Effector CD4-positive, alpha-beta T cell (primary cell): Measurements from ENCODE around the gene GPR82.
"Not testable (repeated sequence)": the region's sequence is repeated elsewhere in the genome, so short reads cannot be mapped to it uniquely, and the experiment has no call there.

Experiments used
- DNase-seq: peaks from one replicate; pipeline ENCODE4 v3.0.0-alpha.2; 2020

The GPR82 gene

DNA sequence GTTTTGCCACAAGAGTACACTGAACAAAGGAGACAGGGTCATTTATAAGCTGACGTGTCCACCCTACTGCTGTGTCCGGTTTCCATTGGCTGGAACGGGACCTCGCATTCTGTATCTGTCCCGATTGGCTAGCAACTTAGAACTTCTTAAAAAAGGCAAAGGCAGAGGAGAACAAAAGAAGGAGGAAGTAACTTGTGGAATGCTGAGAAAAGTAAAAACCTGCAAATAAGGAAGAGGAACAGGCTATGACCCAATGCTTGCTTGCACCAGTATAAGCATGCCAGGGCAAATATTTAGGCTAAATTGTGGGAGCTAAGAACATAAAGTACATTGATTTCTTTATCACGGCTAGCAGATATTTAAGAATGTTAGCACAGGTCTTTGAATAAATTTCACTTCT lies 4.4 kb upstream of the GPR82 start:
- not testable (repeated sequence) for DNase-seq

DNA sequence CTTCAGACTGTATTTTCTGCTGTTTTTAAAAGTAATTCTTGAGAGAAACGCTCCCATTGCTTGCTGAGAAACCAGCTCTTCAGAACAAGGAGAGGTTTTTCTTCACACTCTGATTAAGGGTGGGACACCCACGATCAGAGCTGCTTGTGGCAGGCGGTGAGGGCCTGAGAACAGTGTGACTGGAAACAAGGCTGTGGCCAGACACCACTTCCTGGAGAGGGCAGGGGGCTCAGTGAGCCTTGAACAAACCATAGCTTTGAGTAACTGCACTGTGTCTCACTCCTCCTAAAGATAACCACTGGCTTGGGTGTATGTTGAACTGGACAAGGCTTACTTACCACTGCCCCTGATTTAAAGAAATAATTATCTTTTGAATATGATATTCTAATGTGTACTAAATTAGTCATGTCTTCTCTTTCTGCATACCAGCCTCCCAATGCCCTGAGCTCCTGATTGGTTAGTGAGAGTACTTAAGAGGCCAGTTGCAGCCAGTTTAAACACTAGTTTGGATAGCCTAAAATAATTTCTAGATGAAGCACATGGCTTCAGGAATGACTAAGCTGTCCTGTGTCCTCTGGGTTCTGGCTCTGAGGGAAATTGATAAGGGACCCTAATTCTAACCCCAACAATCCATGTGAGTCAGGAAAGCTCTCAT lies 3.7 kb upstream of the GPR82 start:
- DNase-seq = no peak

GRCh38 chrX:41721590-41721989 lies 2.4 kb upstream of the GPR82 start:
- no peak for DNase-seq

DNA sequence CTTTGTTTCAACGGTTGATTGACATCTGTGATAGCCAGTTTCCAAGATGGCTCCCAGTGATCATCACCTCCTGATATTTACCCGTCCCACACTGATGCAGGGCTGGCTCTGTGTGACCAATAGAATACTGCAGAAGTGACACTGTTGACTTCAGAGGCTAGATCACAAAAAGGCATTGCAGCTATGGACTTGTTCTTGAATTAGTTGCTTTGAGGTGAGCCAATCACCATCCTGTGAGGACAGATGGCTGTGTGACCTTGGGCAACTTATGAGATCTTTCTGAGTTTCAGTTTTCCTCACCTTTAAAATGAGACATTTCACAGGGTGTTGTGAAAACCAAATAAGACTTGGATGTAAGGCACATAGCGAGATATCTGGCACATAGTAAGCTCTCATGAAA lies 1.8 kb upstream of the GPR82 start:
- no peak for DNase-seq

DNA sequence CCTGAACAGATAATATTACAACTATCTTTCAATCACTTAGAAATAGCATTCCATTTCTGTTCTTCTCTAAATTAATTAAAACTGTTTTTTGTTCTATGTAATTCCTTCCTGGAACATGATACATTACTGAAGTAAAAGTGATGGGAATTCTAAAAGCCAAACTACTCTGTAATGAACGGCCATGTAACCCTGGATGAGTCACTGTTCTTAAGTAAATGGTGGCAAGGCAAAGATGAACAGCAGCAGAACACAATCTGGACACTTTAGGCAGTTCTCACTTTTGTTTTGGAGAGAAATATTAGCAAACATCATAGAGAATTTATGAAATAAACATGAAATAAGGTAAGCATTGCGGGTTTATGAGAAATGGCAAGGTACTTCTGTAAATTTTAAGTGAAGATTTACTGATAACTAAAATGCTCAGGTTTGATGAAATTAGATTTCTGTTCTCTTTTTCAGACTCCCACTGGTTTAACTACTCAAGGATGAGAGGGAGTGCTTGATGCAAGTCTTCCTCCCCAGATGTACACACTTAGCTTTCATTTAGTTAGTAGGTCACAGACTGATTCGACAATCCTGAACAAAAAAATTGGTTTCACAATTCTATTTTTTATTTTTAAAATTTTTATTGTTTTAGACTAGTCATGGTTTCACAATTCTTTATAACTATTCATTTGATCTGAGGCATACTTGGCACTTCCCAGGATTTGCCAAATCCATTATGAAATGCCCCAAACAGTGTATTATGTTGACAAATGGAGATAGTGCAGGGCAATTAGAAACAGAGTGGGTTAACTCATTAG lies 964 bp upstream of the GPR82 start:
- no peak for DNase-seq

DNA sequence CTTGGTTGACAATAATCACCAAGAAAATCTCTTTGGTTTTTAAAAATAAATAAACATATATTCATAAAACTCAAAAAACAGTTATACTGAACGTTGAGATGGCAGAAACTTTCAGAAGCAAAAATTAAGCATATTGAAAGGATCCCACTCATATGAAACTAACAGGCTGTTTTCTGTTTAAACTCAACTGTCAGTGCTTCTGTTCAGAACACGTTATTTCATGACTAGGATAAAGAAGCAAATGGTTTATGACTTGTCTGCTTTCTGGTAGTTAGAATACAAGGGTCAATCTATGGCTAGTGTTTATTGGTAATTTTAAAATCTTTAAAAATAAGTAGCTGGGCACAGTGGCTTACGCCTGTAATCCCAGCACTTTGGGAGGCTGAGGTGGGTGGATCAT lies 4.1 kb downstream of the GPR82 start:
- no peak for DNase-seq

DNA sequence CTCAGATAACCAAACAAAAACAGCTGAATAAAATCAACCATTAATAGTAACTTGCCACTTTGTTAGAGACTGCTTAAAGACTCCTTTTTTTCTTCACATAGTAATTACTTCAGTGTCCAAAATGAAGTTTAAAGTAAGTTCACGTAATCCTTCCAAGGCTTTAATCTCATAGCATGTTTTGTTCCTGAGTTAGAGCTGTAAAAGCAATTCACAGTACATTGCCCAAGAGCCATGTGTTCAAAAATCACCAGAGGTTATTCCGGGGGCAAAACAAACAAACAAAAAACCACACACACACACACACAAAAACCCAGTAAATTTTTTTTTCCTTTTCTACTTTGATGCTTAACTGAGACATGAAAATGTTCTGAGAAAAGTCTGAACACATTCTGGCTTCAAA lies 6.1 kb downstream of the GPR82 start:
- no peak for DNase-seq

DNA sequence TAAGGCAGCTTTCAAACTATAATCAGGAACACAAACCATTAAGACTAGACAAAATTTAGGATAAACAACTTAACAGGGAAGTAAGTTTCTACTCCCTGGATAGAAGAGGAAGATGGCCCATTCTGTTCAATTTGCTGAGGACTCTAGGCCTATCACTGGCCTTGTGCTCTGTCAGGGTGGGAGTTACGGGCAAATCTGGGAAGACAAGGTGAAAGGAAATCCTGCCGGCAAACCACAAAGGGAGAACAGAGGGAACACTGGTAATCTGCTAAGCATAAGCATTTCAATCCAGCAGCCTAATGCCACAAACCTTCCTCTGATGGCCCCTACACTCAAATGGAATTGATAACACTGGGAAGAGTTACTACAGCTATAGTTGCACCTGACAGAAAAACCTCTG lies 8.3 kb downstream of the GPR82 start:
- DNase-seq = no peak

DNA sequence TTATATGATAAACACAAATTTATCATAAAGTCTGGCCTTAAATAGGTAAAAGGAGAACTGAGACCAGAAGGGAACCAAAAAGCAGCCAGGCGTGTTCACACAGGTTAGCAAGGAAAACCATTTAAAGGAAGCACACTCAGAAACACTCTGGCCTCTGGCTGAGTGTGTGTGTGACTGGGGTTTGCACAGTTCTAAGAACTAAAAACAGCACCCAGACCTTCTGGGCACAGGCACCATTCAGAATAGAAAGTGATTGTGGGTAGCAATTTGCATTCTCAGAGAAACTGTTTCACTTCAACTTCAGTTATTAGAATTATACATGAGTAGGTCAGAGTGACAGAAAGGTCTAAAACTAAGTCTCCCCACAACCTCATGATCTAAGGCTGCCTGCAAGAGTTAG lies 10.0 kb downstream of the GPR82 start:
- DNase-seq = no peak

DNA sequence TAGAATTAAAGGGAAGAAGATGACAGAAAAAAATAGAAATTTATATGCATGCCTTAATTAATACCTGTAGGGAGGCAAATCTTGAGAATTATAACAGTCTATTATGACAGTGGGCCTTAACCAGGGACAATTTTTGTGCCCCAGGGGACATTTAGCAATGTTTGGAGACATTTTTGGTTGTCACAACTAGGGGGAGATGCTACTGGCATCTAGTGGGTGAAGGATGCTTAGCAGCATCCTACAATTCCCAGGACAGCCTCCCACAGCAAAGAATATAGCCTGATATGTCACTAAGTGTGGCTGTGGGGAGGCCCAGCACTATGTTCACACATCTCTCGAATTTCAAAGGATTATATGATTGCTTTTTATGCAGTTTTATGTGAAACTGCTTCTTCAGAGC lies 10.5 kb downstream of the GPR82 start:
- DNase-seq = no peak

DNA sequence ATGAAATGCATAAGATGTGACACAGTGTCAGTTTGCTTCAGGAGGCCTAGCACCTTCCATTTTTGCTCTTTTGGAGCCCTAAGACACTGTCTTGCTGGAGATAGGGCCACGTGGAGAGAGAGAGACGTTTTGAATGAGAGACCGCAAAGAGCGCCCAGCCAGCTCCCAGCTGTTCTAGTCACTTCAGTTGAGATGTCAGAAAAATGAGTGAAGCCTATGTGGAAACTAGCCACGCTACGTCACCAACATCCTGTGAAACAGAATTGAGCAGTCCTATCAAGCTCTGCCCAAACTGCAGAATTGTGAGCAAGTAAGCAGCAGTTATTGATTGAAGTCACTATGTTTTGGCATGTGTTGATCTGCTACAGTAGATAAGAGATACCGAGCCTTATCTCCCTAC lies 13.1 kb downstream of the GPR82 start:
- DNase-seq = no peak

- DNase-seq = no peak
Observed at GRCh38 chrX:41739871-41740270, 15.9 kb downstream of the GPR82 start.

- DNase-seq = no peak
Observed at GRCh38 chrX:41750716-41751115, 26.7 kb downstream of the GPR82 start.

GRCh38 chrX:41758401-41758800 lies 34.4 kb downstream of the GPR82 start:
- no peak for DNase-seq

- DNase-seq = no peak
Observed at GRCh38 chrX:41759817-41760216, 35.8 kb downstream of the GPR82 start.

GRCh38 chrX:41761169-41761568 lies 37.2 kb downstream of the GPR82 start:
- no peak for DNase-seq

DNA sequence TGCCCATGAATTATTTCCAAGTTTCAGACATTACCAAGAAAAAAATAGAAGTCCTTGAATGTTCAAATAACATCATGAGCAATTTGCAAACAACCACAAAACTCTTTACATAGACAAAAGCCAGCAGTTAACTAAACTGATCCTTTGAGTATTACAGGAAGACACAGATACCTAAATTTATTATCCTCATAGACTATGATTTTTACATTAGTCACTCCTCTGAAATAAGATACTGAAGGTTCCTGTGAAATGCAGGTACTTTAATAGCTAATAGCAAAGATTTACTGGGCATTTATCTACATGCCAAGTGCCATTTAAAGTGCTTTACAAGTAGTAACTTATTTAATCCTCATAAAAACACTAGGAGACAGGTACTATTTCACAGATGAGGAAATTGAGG lies 37.7 kb downstream of the GPR82 start:
- no peak for DNase-seq

DNA sequence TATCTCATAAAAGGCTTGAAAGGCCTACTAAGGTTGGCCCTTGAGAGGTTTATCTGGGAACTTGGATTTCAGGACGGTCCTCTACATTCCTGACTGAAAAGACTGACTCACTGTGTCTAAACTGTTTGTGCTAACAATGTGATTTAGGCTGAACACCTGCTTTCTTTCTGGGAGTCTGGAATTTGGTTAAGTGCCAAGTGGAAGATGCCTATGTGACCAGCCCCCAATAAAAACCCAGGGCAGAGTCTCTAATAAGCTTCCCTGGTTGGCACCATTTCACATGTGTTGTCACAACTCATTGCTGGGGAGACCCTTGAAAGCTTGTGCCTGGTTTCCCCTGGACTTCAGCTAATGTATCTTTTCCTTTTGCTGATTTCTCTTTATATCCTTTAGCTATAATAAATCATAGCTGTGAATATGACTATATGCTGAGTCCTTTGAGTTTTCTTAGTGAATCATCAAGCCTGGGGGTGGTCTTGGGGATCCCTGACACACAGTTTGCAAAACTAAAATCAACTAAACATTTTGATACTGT lies 55.1 kb downstream of the GPR82 start:
- DNase-seq = no peak
